GM12878 (cell line): ENCODE measurements around the gene GRIP2. TPM values are rescaled to one million over a fixed set of nuclear protein-coding genes. Genes with fewer than 3 reads are reported as not detected.

Experiments
- ATAC-seq: fragments of 200-7000 bp; cut with Tn5 transposase; 3 replicates; pipeline ENCODE4 v1.9.1; 2020; ENCODE audit warnings: mild to moderate bottlenecking, moderate library complexity
- BruUV-seq: library from RNA; stranded (reverse); fragments of 400-500 nt; replicated peaks from 2 replicates; lab custom pipeline; 2021; lab: Mats Ljungman, UMichigan
- CTCF ChIA-PET: fragments of 300-600 bp; sonication (Branson Sonifier 250); formaldehyde crosslinking; extraction: SDS; loops from one replicate; lab custom pipeline; 2021; ENCODE audit warnings: inconsistent platforms; lab: Yijun Ruan, JAX
- POLR2A ChIA-PET: fragments of 350-600 bp; formaldehyde crosslinking; extraction: SDS; loops from one replicate; lab custom pipeline; 2021; ENCODE audit warnings: inconsistent platforms; lab: Charles Lee
- RAD21 ChIA-PET: fragments of 300-600 bp; sonication (Branson Sonifier 250); formaldehyde crosslinking; loops from one replicate; lab custom pipeline; 2023; ENCODE audit warnings: antibody characterized with exemption; ENCODE audit not compliant: unreplicated experiment; lab: Charles Lee
- SMC1A ChIA-PET: fragments of 300-600 bp; sonication (Branson Sonifier 250); formaldehyde crosslinking; loops from one replicate; lab custom pipeline; 2023; ENCODE audit not compliant: unreplicated experiment, uncharacterized antibody; lab: Charles Lee
- DNase-seq: peaks from one replicate; pipeline ENCODE4 v3.0.0-alpha.2; 2011; ENCODE audit warnings: low read depth, low spot score
- FAIRE-seq: peaks from 3 replicates; lab custom pipeline; 2011; peaks lifted over from hg19 to GRCh38; lab: Jason Lieb, UNC
- H2AFZ ChIP-seq: 2 replicates; pipeline ENCODE4 v1.6.0; 2011; ENCODE audit warnings: low read depth, low read length, control low read depth; ENCODE audit not compliant: control insufficient read depth
- H3K27ac ChIP-seq: 2 replicates; pipeline ENCODE4 v1.5.1; 2011; ENCODE audit warnings: control low read depth; ENCODE audit not compliant: control insufficient read depth, insufficient read depth
- H3K27me3 ChIP-seq, 2 experiments: replicated peaks in 1 of 2; 2 replicates each; pipeline versions ENCODE4 v1.6.0 to v1.6.1; 2011; ENCODE audit warnings: low read length in 1 of 2; ENCODE audit not compliant: control insufficient read depth in 2 of 2, insufficient read depth in 2 of 2
- H3K36me3 ChIP-seq, 2 experiments: 2 replicates each; pipeline ENCODE4 v1.5.1; 2011; ENCODE audit warnings: low read length in 1 of 2; ENCODE audit not compliant: control insufficient read depth in 2 of 2, insufficient read depth in 2 of 2
- H3K4me1 ChIP-seq: 2 replicates; pipeline ENCODE4 v1.6.1; 2011; ENCODE audit warnings: mild to moderate bottlenecking, low read length, moderate library complexity, mixed read lengths; ENCODE audit not compliant: control insufficient read depth, insufficient read depth
- H3K4me2 ChIP-seq: 2 replicates; pipeline ENCODE4 v1.6.0; 2011; ENCODE audit warnings: control low read depth; ENCODE audit not compliant: control insufficient read depth, insufficient read depth
- H3K4me3 ChIP-seq: fragments of 200-600 bp; sonication (generic); 2 replicates; pipeline ENCODE4 v1.5.1; 2016
- H3K79me2 ChIP-seq: 2 replicates; pipeline ENCODE4 v1.6.0; 2011; ENCODE audit warnings: low read length; ENCODE audit not compliant: control insufficient read depth, insufficient read depth
- H3K9ac ChIP-seq: 2 replicates; pipeline ENCODE4 v1.8.0; 2011; ENCODE audit warnings: low read length, control low read depth, mixed read lengths; ENCODE audit not compliant: control insufficient read depth, insufficient read depth
- H3K9me3 ChIP-seq: replicated peaks from 3 replicates; pipeline ENCODE4 v1.5.1; 2011; ENCODE audit warnings: mild to moderate bottlenecking, low read length; ENCODE audit not compliant: control insufficient read depth, insufficient read depth
- H4K20me1 ChIP-seq: 2 replicates; pipeline ENCODE4 v1.6.0; 2011; ENCODE audit not compliant: control insufficient read depth, insufficient read depth
- CEBPZ ChIP-seq: fragments of 150-350 bp; IDR thresholded peaks from 2 replicates; pipeline ENCODE4 v1.6.1; 2016; ENCODE audit warnings: low read depth, low read length
- CHD4 ChIP-seq: fragments of 200-600 bp; sonication (generic); IDR thresholded peaks from 2 replicates; pipeline ENCODE4 v1.6.1; 2016; ENCODE audit warnings: mild to moderate bottlenecking
- CREM ChIP-seq: IDR thresholded peaks from 2 replicates; pipeline ENCODE4 v1.6.1; 2014; ENCODE audit warnings: antibody characterized with exemption, low read depth
- FOXM1 ChIP-seq: IDR thresholded peaks from 2 replicates; pipeline ENCODE4 v1.6.1; 2012; ENCODE audit warnings: low read depth, mild to moderate bottlenecking, inconsistent platforms, low read length, moderate library complexity
- HDGF ChIP-seq: fragments of 450-650 bp; IDR thresholded peaks from 2 replicates; pipeline ENCODE4 v1.6.1; 2016; ENCODE audit warnings: antibody characterized with exemption
- IKZF1 ChIP-seq: fragments of 450-650 bp; conservative IDR thresholded peaks from 2 replicates; pipeline ENCODE4 v1.6.1; 2017; ENCODE audit warnings: antibody characterized with exemption, mild to moderate bottlenecking
- KLF5 ChIP-seq: fragments of 450-650 bp; IDR thresholded peaks from 2 replicates; pipeline ENCODE4 v1.6.1; 2014; ENCODE audit warnings: mild to moderate bottlenecking; ENCODE audit not compliant: partially characterized antibody
- NBN ChIP-seq: fragments of 450-650 bp; IDR thresholded peaks from 2 replicates; pipeline ENCODE4 v1.6.1; 2016
- NFYA ChIP-seq: IDR thresholded peaks from 2 replicates; pipeline ENCODE4 v1.6.1; 2011; ENCODE audit warnings: low read depth, mild to moderate bottlenecking, low read length, improper control_type of control experiment, borderline replicate concordance
- NRF1 ChIP-seq: conservative IDR thresholded peaks from 2 replicates; pipeline ENCODE4 v1.6.1; 2011; ENCODE audit warnings: mild to moderate bottlenecking, low read depth, low read length, improper control_type of control experiment
- PKNOX1 ChIP-seq: fragments of 450-650 bp; IDR thresholded peaks from 2 replicates; pipeline ENCODE4 v1.6.1; 2016; ENCODE audit warnings: mild to moderate bottlenecking
- WGBS: methylation state at CpG from one replicate; pipeline ENCODE4 v1.1.6; 2016; ENCODE audit warnings: low lambda C conversion rate; ENCODE audit not compliant: insufficient replicate concordance, insufficient coverage; ENCODE audit errors: missing lambda C conversion rate; 5-methylcytosine and 5-hydroxymethylcytosine counted together
- in situ Hi-C: fragments of 300-500 bp; cut with MboI; formaldehyde crosslinking; loops from 9 replicates; pipeline ENCODE4 v1.14.3; 2018; ENCODE audit warnings: mixed read lengths
- intact Hi-C: fragments of 100-400 bp; cut with micrococcal nuclease; formaldehyde crosslinking; loops from one replicate; pipeline ENCODE4 v1.14.2; 2022; ENCODE audit not compliant: unreplicated experiment
- polyA plus RNA-seq, 11 experiments: library from polyadenylated mRNA; depleted of rRNA in 4 of 11; unstranded in 6 of 11; stranded (reverse) in 5 of 11; fragments of >200 nt; fragmentation: Nextera tagmentation in 4 of 11; fragmentation: Illumina TruSeq in 1 of 11; extraction: Ambion mirVana in 4 of 11; extraction: Trizol in 1 of 11; gene quantifications; 1 replicate in 1 of 11; 2 replicates in 10 of 11; pipeline versions ENCODE4 v1.2.1 to v1.2.3, GENCODE V29; 2011 to 2016; ENCODE audit warnings: inconsistent platforms in 2 of 11, missing spikeins in 2 of 11, low read depth in 1 of 11
- total RNA-seq, 4 experiments: library from RNA; depleted of rRNA in 3 of 4; stranded (reverse); fragments of >200 nt in 3 of 4; fragmentation: Illumina TruSeq in 1 of 4; extraction: Trizol in 1 of 4; gene quantifications; 2 replicates each; pipeline versions ENCODE4 v1.2.1 to v1.2.3, GENCODE V29; 2013 to 2021
- TF ChIP-seq, protein P1 (sequence below): fragments of 450-650 bp; IDR thresholded peaks from 2 replicates; pipeline ENCODE4 v1.6.1; 2016; ENCODE audit warnings: mild to moderate bottlenecking

Gene GRIP2
- total and polyA plus RNA-seq, 10 of the 15 experiments (the other 5 are each of a cell fraction or from before 2014, with no cell fraction given) = not detected

GRCh38 chr3:14440531-14441239 is 99.5 kb downstream of the GRIP2 start (continued):
- TF ChIP-seq CEBPZ = no peak

- Histone ChIP-seq H3K36me3 (peaks cover 4 to 7% of the 10 kb centered on the region in 2 experiments; a peak in 2 of 4 replicates), H3K79me2 (peaks cover 9% of the 10 kb centered on the region), H3K4me2 (no peak overlapping the region), H3K9ac (no peak overlapping the region), H3K27ac (no peak overlapping the region), H4K20me1 (no peaks in the 10 kb centered on the region), H3K4me1 (peaks cover 13% of the 10 kb centered on the region), H2AFZ (no peak overlapping the region), H3K4me3 (no peak overlapping the region), H3K9me3 (no peaks in the 10 kb centered on the region), H3K27me3 (no peaks in the 10 kb centered on the region)
- intact Hi-C loops (no loop called here), in situ Hi-C loops (no loop called here)
- ChIA-PET SMC1A (interaction anchor here (1.3 kb wide), 1 partner anchor 19 kb away, joined by 4 read pairs; no protein-coding TSS in a partner anchor), CTCF (interaction anchor here (0.6 to 2.7 kb wide), 4 partner anchors 28 to 326 kb away, joined by 3 to 12 read pairs (median 5); no protein-coding TSS in a partner anchor), RAD21 (interaction anchor here (1.4 to 1.8 kb wide), 2 partner anchors 8 to 10 kb away, joined by 4 to 5 read pairs; no protein-coding TSS in a partner anchor), POLR2A (no interaction called here)
- DNase-seq (no peak), FAIRE-seq (no peak), ATAC-seq (peak; percentile 73)
- no TSS peak for BruUV-seq
- WGBS = 43% methylated on average over 3 of the region's 3 CpGs
- TF ChIP-seq FOXM1 = no peak
- no peak for TF ChIP-seq IKZF1
- TF ChIP-seq NFYA = no peak
- no peak for TF ChIP-seq HDGF
- TF ChIP-seq CREM = no peak
- TF ChIP-seq CHD4 = no peak
- TF ChIP-seq PKNOX1 = peak; percentile 46; the same call in 1 of the 2 replicates
- TF ChIP-seq KLF5 = no peak
- TF ChIP-seq, protein P1, sequence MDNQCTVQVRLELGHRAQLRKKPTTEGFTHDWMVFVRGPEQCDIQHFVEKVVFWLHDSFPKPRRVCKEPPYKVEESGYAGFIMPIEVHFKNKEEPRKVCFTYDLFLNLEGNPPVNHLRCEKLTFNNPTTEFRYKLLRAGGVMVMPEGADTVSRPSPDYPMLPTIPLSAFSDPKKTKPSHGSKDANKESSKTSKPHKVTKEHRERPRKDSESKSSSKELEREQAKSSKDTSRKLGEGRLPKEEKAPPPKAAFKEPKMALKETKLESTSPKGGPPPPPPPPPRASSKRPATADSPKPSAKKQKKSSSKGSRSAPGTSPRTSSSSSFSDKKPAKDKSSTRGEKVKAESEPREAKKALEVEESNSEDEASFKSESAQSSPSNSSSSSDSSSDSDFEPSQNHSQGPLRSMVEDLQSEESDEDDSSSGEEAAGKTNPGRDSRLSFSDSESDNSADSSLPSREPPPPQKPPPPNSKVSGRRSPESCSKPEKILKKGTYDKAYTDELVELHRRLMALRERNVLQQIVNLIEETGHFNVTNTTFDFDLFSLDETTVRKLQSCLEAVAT = no peak
- TF ChIP-seq CEBPZ = no peak
- TF ChIP-seq NRF1 = no peak
- no peak for TF ChIP-seq NBN
Measured at GRCh38 chr3:14440168-14440518, 100.0 kb downstream of the GRIP2 start.
